Adipose tissue (tissue), 3 donors: ENCODE data around the gene NTM. TPM values are rescaled to one million over a fixed set of nuclear protein-coding genes. Genes with fewer than 3 reads are reported as not detected.

Experiments
- H3K27ac ChIP-seq: one replicate; pipeline ENCODE4 v1.5.1; 2013; ENCODE audit warnings: low read depth, low read length
- WGBS, 3 donors: extraction: QIAGEN DNeasy Blood & Tissue Kit; methylation state at CpG; one replicate each; pipeline ENCODE4 v1.1.7; 2013; 5-methylcytosine and 5-hydroxymethylcytosine counted together
- polyA plus RNA-seq, 3 donors: library from polyadenylated mRNA; stranded (reverse); fragments of 200-250 nt; gene quantifications; one replicate each; pipeline ENCODE4 v1.2.3, GENCODE V29; 2013
- donor health status: healthy with polysubstance abuse.
- donor health status: Bipolar disorder and iron deficiency.
- donor health status: healthy.

Gene NTM
- polyA plus RNA-seq, 3 donors, result 0.22 to 2.2 (median 1.6) TPM

- WGBS, 3 donors, result 82 to 88% (median 85%) methylated on average over 8 of the region's 8 CpGs
- no peak overlapping the region for H3K27ac ChIP-seq
Observed at GRCh38 chr11:131599285-131599684, 228.9 kb downstream of the NTM start.

GRCh38 chr11:131600628-131601027 lies 230.2 kb downstream of the NTM start:
- WGBS, 3 donors, result 54 to 71% (median 55%) methylated on average over 4 of the region's 4 CpGs
- no peak overlapping the region for H3K27ac ChIP-seq

DNA sequence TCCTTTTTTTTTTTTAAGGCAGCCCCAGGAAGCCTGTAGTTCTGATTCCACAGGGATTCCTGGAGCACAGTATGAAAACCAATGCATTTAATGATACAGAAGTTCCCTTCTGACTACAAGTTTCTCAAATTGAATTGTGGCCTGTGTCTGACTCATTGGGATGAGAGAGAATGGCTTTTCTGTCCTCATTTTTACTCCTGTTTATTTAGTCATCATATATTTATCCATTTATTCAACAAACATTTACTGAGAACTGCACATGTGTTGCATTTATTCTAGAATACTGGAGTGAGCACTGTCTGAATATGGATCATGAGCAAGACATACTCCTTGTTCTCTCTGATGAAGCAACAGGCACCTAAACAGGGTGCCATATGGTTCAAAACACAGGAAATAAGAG lies 231.2 kb downstream of the NTM start:
- no peak overlapping the region for H3K27ac ChIP-seq

DNA sequence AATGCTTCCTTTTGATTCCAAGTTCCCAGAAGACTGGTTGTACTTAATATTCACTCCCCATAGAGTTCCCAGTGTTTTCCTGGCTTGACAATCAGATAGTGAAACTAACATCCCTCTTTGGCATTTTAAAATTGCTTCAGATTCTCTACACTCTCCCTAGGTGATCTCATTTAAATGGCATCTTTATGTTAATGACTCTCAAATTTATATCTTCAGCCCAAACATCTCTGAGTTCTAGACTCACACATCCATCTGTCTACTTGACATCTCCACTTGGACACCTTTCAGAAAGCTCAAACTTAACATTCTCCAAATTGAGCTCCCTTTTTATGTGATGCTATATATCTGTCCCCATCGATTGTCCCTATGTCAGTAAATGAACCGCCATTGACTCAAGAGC lies 232.0 kb downstream of the NTM start:
- 85 to 95% (median 88%) methylated on average over 2 of the region's 2 CpGs for WGBS, 3 donors
- no peak overlapping the region for H3K27ac ChIP-seq

DNA sequence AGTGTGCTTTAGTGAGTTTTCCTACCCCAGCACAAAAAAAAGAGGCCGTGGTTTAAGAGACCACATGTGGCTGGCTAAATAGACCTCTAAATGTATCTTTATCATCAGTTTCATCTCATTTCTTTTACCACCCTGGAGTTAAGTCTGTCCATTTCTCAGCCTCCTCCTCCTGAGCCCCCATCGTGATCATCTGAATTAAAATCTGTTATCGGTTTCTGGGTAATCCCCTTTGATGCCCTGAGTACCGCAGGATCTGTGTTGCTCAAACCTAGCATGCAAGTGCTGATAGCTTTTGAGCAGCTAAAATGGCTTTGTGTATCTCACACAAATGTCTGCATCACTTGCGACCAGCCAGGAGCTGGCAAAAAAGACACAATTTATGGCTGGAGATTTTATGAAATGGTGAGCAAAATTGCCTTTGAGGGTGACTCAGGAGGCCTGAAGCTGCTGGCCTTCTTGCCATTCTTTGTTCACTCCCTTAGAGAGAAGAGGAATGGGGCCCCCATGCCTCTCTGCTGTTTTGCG lies 236.5 kb downstream of the NTM start:
- WGBS, 3 donors, result 81 to 90% (median 89%) methylated on average over 6 of the region's 6 CpGs

GRCh38 chr11:131609337-131609736 lies 238.9 kb downstream of the NTM start:
- 38 to 69% (median 52%) methylated on average over 4 of the region's 4 CpGs for WGBS, 3 donors
- H3K27ac ChIP-seq, result no peak overlapping the region

More for the DNA sequence above, 236.5 kb downstream of the NTM start:
- no peak overlapping the region for H3K27ac ChIP-seq

DNA sequence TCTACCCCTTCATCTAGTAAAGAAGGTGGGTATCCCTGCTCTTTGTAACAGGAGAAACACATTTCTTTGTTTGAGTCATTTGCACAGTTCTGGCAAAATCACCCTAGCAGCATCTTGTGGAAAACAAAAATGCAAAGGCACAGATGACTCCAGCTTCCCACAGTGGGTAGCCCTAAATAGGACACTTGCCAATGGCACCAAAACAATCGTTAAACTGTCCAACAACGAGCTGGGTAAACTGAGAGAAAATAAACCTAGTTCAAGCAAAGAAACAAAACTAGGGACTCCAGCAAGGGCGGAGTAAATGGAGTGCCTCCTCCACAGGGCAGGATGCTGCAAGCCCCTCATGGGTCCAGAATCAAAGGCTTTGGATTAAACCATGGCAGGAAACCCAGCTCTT lies 239.5 kb downstream of the NTM start:
- WGBS, 3 donors, result 64 to 80% (median 73%) methylated on average over 3 of the region's 3 CpGs
- H3K27ac ChIP-seq, result no peak overlapping the region

DNA sequence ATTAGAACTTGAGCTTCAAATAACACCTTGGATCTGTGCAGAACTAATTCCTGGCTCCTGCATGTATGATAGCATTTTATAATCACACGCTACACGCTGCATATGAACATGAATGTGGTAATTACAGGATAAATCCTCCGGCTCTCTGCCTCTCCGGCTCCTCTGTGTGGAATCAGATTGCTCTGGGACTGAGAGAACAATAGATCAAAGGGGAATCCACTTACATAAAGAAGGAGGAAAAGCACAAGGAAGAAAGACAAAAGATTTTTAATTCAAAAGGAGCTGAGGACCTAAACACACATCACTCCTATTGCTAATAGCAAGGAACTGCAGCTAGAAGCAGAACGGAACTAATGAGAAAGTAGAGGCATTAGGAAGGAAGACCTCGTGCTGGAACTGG lies 240.9 kb downstream of the NTM start:
- WGBS, 3 donors, result 65 to 86% (median 80%) methylated on average over 6 of the region's 6 CpGs
- H3K27ac ChIP-seq, result no peak overlapping the region

GRCh38 chr11:131612533-131612932 lies 242.1 kb downstream of the NTM start:
- H3K27ac ChIP-seq, result no peak overlapping the region
- WGBS, 3 donors, result 84 to 88% (median 86%) methylated on average over 5 of the region's 5 CpGs

DNA sequence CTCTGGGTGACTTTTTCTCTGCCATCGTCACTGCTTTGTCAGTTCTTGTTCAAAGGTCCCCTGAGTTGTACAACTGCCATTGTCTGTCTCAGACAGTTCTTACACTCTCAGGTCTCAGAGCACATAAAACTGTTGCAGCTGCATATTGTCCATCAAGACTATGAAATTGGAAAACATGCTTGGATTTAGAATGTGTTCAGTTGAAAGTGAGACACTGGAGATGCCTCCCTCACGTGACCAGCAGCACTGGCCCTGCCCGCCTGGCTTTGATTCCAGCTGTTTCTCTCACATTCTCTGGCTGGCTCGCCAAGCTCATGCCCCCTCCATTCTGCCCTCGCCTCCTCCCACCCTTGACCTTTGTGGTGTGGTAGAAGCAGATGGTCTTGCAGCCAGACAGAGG lies 244.2 kb downstream of the NTM start:
- H3K27ac ChIP-seq, result no peak overlapping the region
- 59 to 74% (median 60%) methylated on average over 5 of the region's 5 CpGs for WGBS, 3 donors

DNA sequence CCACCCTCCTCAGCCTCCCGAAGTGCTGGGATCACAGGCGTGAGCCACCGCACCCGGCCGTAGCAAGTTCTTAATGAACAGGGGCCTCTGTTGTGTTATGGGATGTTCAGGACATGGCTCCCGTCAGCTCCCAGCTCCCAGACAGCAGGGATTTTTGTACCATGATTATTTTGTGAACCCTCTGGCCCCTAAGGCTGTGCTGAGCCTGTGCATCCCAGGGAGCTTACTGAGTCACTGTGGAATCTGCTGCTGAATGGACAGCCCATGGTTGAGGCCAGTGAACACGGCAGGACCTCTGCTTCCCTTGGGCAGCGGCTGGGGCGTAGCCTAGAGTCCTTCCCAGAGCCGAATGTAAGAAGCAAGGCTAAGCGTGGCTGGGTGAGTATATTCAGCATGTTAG lies 245.2 kb downstream of the NTM start:
- no peak overlapping the region for H3K27ac ChIP-seq
- WGBS, 3 donors, result 79 to 87% (median 85%) methylated on average over 11 of the region's 11 CpGs

DNA sequence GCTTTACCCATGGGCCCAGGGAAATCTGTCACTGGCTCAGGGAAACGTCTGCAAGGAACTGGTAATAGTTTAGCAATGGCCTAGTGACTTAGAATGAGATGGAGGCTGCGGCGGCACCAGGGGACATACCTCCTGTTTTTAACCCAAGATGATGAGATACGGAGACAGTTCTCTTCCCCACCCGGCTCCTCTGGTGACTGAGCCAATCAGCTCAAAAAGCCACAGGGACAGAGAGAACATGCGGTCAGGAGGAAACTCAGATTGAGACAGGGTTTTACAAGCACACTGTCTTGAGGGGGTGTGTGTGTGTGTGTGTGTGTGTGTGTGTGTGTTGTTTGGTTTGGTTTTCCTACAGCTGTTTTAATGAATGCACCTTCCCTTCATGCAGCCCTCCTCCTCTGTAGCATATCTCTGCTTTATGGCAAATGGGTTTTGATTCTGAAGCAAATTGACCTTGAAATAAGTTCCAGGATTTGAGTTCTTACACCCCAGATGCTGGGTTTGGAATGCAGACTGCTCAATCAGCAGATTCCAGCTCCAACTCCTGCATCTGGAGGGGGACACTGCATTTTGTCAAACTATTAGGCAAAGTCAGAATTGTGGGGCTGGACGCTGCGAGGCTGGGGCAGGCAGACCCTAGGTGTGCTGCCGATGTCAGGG lies 246.2 kb downstream of the NTM start:
- no peak overlapping the region for H3K27ac ChIP-seq
- WGBS, 3 donors, result 51 to 62% (median 54%) methylated on average over 9 of the region's 9 CpGs

DNA sequence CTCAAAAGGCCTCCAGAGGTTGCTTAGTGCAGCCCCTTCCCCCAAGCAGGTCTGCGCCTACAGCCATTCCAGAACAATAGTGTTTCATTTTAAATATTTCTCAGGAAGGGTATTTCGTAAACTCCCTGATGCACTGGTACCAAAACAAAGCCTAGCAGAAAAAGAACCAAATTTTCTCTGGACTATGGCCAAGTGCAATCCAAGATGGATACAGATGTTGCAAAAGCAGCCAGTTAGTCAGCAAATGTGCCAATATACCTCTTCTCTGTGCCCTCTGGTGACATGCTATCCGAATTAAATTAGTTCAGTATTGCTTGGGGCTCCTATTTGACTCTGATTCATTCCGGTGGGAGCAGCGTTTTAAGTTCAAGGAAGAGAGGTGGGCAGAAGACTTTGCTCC lies 247.8 kb downstream of the NTM start:
- 68 to 82% (median 79%) methylated on average over 5 of the region's 5 CpGs for WGBS, 3 donors
- no peak overlapping the region for H3K27ac ChIP-seq

DNA sequence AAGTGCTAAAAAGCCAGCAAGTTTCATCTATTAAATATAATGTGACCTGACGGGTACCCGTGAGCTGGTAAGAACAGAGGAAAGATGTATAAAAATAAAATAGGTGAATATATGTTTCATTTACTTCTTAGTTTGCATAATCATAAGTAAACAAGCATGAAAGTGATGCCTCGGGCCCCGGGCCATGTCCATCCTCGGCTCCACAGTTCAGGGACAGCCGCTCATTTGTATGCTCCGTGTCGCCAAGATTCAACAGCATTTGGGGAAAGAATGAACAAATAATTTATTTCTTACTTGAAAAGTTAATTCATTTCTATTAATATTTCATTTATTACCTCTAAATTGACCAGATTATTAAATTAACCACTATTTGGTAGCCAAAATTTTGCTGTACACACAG lies 251.8 kb downstream of the NTM start:
- H3K27ac ChIP-seq, result no peak overlapping the region
- WGBS, 3 donors, result 82 to 88% (median 87%) methylated on average over 8 of the region's 8 CpGs

DNA sequence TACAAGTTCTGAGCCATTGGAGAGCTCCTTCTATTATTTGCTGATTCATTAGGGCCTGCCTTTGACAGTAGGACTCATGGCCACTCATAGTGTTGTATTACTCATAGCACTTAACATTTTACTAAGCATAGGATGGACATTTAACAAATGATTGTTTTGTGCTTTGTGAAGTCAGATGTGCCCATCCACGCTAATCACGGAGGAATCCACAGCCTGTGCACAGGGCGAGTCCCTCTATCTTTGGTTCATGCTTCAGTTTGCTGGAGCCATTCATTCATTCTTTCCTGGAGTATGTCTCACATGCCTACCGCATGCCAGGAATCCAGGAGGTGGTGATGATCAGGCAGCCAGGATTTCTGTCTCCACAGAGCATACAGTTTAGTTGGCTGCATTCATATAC lies 254.1 kb downstream of the NTM start:
- H3K27ac ChIP-seq, result no peak overlapping the region
- WGBS, 3 donors, result 84 to 91% (median 87%) methylated on average over 4 of the region's 4 CpGs

DNA sequence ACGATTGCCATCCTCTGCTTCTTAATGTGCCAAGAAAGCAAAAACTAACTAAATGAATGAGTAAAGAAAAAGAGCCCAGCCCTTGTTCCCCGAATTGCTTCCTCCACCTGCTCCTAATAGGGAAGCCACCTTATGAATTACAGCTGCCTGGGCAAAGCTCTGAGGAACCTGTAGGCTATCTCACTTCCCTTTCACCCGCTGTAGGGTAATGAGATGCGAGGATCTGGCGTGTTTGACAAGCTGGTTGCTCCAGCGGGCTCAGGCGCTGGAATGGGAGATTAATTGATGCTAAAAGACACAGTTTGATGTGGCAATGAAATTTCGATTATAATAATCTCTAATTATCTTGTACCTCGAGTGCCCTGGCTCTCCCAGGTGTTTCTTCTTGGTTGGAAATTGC lies 256.4 kb downstream of the NTM start:
- 46 to 48% (median 48%) methylated on average over 9 of the region's 9 CpGs for WGBS, 3 donors
- no peak overlapping the region for H3K27ac ChIP-seq

DNA sequence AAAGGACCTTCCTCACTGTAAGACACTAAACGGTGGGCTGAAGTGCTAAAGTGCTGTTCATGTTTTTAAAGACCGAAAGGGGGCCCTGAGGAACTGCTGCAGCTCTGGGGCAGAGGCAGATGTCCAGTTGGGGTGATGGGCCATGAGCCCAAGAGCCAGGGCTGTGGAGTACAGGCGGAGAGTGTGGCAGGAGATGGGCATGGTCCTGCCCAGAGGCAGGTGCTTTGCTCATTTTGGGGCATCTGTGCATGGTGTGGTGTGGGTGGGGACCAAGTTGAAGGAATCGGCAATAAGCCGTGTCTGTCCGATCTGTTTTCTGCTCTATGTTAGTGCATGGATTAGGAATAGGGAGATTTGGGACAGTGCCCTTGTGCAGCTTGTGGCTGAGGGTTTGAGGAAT lies 258.3 kb downstream of the NTM start:
- WGBS, 3 donors, result 83 to 90% (median 90%) methylated on average over 6 of the region's 6 CpGs
- no peak overlapping the region for H3K27ac ChIP-seq

DNA sequence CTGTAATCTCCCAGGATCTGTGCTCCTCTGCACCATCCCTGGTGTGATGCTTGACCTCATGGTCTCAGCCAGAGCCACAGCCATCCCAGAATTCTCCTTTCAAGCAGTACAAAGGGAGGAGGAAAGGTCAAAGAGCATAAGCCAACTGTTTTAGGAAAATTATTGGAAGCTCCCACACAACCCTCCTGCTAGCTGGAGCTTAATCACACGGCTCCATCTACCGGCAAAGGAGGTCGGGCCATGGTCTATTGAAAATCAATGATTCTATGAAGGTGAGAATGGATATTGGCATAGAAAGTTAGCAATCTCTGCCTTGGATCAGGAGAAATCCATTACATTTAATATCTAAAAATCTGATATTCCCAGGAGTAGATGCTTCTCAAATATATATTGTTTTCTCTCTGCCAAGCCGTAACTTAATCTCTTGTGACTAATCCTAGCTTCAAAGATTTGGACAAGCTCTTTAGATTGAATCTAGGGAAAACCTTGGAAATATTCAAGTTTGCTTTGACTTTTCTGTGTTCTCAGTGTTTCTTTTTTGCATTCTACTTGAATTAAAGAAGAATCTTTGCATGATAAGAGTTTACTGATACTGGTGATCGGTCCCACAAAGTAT lies 259.6 kb downstream of the NTM start:
- H3K27ac ChIP-seq, result no peak overlapping the region
- WGBS, 3 donors, result 61 to 81% (median 76%) methylated on average over 5 of the region's 5 CpGs

DNA sequence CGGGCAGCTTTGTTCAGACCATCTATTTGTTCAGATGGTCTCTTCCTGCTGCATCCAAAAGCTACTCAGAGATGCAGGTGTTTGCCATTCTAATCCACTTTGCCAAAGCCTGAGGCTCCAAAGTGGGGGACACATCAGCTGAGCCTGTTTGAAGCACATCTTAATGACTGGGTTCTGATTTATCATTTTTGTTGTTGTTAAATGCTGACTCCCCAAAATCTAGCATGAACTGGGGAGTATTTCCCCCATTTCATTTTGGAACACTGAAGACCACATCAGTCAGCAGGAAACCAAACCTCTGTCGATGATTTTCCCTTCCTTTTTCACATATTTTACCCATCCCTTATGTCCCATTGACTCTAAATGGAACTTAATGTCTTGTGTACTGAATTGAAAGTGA lies 262.6 kb downstream of the NTM start:
- H3K27ac ChIP-seq, result no peak overlapping the region
- 79 to 85% (median 81%) methylated on average over 2 of the region's 2 CpGs for WGBS, 3 donors
